GM23338 (cell line): ENCODE results near the gene PECR. TPM values are rescaled to one million over a fixed set of nuclear protein-coding genes. Genes with fewer than 3 reads are reported as not detected.
A peak's percentile ranks its signal among the peaks of the same experiment; 100 is the strongest.

ENCODE experiments used
- ATAC-seq: fragments of 200-7000 bp; cut with Tn5 transposase; 3 replicates; pipeline ENCODE4 v1.9.1; 2020
- DNase-seq: peaks from one replicate; pipeline ENCODE4 v3.0.0-alpha.2; 2015; ENCODE audit warnings: low spot score
- H2AFZ ChIP-seq: fragments of 200-600 bp; sonication (generic); 2 replicates; pipeline ENCODE4 v1.8.0; 2016; ENCODE audit warnings: antibody characterized with exemption, mild to moderate bottlenecking, moderate library complexity
- H3F3A ChIP-seq: fragments of 200-600 bp; sonication (generic); replicated peaks from 2 replicates; pipeline ENCODE4 v1.8.0; 2017; ENCODE audit warnings: antibody characterized with exemption, mixed run types, low read depth
- H3K27ac ChIP-seq: fragments of 200-600 bp; sonication (generic); 2 replicates; pipeline ENCODE4 v1.6.1; 2016; ENCODE audit warnings: low read depth
- H3K27me3 ChIP-seq: fragments of 200-600 bp; sonication (generic); 2 replicates; pipeline ENCODE4 v1.8.0; 2016; ENCODE audit warnings: mild to moderate bottlenecking, mixed run types, moderate library complexity; ENCODE audit not compliant: insufficient read depth
- H3K36me3 ChIP-seq: fragments of 200-600 bp; sonication (generic); 2 replicates; pipeline ENCODE4 v1.8.0; 2016; ENCODE audit warnings: mild to moderate bottlenecking; ENCODE audit not compliant: insufficient read depth
- H3K4me1 ChIP-seq: fragments of 200-600 bp; sonication (generic); 2 replicates; pipeline ENCODE4 v1.8.0; 2016; ENCODE audit warnings: mild to moderate bottlenecking, moderate library complexity; ENCODE audit not compliant: insufficient read depth
- H3K4me2 ChIP-seq: fragments of 200-600 bp; sonication (generic); 2 replicates; pipeline ENCODE4 v1.7.1; 2017; ENCODE audit warnings: mixed run types
- H3K4me3 ChIP-seq: fragments of 200-600 bp; sonication (generic); 2 replicates; pipeline ENCODE4 v1.6.1; 2016; ENCODE audit warnings: mixed run types
- H3K79me2 ChIP-seq: fragments of 200-600 bp; sonication (generic); replicated peaks from 2 replicates; pipeline ENCODE4 v1.8.0; 2017; ENCODE audit warnings: mild to moderate bottlenecking; ENCODE audit not compliant: insufficient read depth
- H3K9me2 ChIP-seq: fragments of 200-600 bp; sonication (generic); 2 replicates; pipeline ENCODE4 v1.8.0; 2017; ENCODE audit not compliant: insufficient read depth
- H4K20me1 ChIP-seq: fragments of 200-600 bp; sonication (generic); replicated peaks from 2 replicates; pipeline ENCODE4 v1.8.0; 2017; ENCODE audit warnings: mild to moderate bottlenecking; ENCODE audit not compliant: insufficient read depth
- H3K27ac Mint-ChIP-seq: 2 replicates; pipeline ENCODE4 v1.8.0; 2020; ENCODE audit warnings: inconsistent platforms, mild to moderate bottlenecking, moderate library complexity, mixed read lengths
- H3K27me3 Mint-ChIP-seq: 3 replicates; pipeline ENCODE4 v1.8.0; 2022; ENCODE audit warnings: low read depth, mild to moderate bottlenecking, moderate library complexity, mixed read lengths, inconsistent platforms; ENCODE audit not compliant: insufficient read depth, poor library complexity
- H3K36me3 Mint-ChIP-seq: 3 replicates; pipeline ENCODE4 v1.8.0; 2021; ENCODE audit warnings: low read depth, mild to moderate bottlenecking, inconsistent platforms, moderate library complexity, mixed read lengths
- H3K4me1 Mint-ChIP-seq: 3 replicates; pipeline ENCODE4 v1.8.0; 2020; ENCODE audit warnings: mild to moderate bottlenecking, inconsistent platforms, mixed read lengths
- H3K4me3 Mint-ChIP-seq: 3 replicates; pipeline ENCODE4 v1.8.0; 2021; ENCODE audit warnings: moderate library complexity, mild to moderate bottlenecking, inconsistent platforms, mixed read lengths
- H3K9me3 Mint-ChIP-seq: 3 replicates; pipeline ENCODE4 v1.8.0; 2020; ENCODE audit warnings: moderate library complexity, mild to moderate bottlenecking, inconsistent platforms, mixed read lengths
- CTCF ChIP-seq, 2 experiments: fragments of 200-600 bp in 1 of 2; sonication (generic) in 1 of 2; conservative IDR thresholded peaks; 2 replicates each; pipeline versions ENCODE4 v1.5.1 to v1.6.1; 2016 to 2017; ENCODE audit warnings: antibody characterized with exemption in 2 of 2, low read depth in 2 of 2, mild to moderate bottlenecking in 2 of 2, moderate library complexity in 1 of 2
- EZH2phosphoT487 ChIP-seq: fragments of 200-600 bp; sonication (generic); IDR thresholded peaks from one replicate; pipeline ENCODE4 v1.8.1; 2018; ENCODE audit warnings: antibody characterized with exemption; ENCODE audit not compliant: unreplicated experiment
- JUNB ChIP-seq: IDR thresholded peaks from one replicate; pipeline ENCODE4 v1.6.1; 2016; ENCODE audit warnings: antibody characterized with exemption; ENCODE audit not compliant: unreplicated experiment
- ZNF114 ChIP-seq: fragments of 250-450 bp; sonication (Bioruptor Pico); IDR thresholded peaks from 2 replicates; pipeline ENCODE4 v1.5.0; 2020; ENCODE audit warnings: mild to moderate bottlenecking, moderate library complexity
- ZNF462 ChIP-seq: fragments of 250-450 bp; sonication (Bioruptor Pico); IDR thresholded peaks from 2 replicates; pipeline ENCODE4 v1.5.0; 2020; ENCODE audit warnings: mild to moderate bottlenecking, moderate library complexity
- polyA plus RNA-seq: library from polyadenylated mRNA; unstranded; fragments of >200 nt; fragmentation: Nextera tagmentation; extraction: Ambion mirVana; gene quantifications from 2 replicates; pipeline ENCODE4 v1.2.1, GENCODE V29; 2016
- total RNA-seq: library from RNA; depleted of rRNA; stranded (reverse); fragments of >200 nt; shearing (Covaris generic); gene quantifications from 2 replicates; pipeline ENCODE4 v1.2.3, GENCODE V29; 2014

The PECR gene
- total and polyA plus RNA-seq, 2 experiments from 2014 or later, result 12.1 to 15.5 TPM

GRCh38 chr2:216113572-216113971 lies 32.0 kb upstream of the PECR start (continued):
- TF ChIP-seq ZNF462 (CRISPR knock-in tag) (no peak), CTCF (conservative IDR thresholded peaks at IDR 0.05; ENCODE audit: low read depth in 2 of 2) (no peak), JUNB (no peak)

- H3K27me3 ChIP-seq, result no peaks in the 10 kb centered on the region
- peaks cover 69% of the 10 kb centered on the region for H3K79me2 ChIP-seq
- no peak for DNase-seq
- peaks cover 58% of the 10 kb centered on the region for H3K4me1 Mint-ChIP-seq
- no peaks in the 10 kb centered on the region; the same call in 1 of the 2 replicates for H4K20me1 ChIP-seq
- ATAC-seq, result no peak
- H3K4me1 ChIP-seq, result peaks cover 20% of the 10 kb centered on the region
- H3K9me3 Mint-ChIP-seq, result no peaks in the 10 kb centered on the region; the same call in 2 of the 3 replicates
- H3K27ac ChIP-seq, result peak overlapping the region; percentile 83
- H3K4me3 Mint-ChIP-seq, result no peak overlapping the region
- peaks cover 36% of the 10 kb centered on the region for H3F3A ChIP-seq
- peak overlapping the region; percentile 54; the same call in 1 of the 2 replicates for H3K27ac Mint-ChIP-seq
- peaks cover 20% of the 10 kb centered on the region for H3K27me3 Mint-ChIP-seq
- H3K36me3 ChIP-seq, result peaks cover 62% of the 10 kb centered on the region
- H3K36me3 Mint-ChIP-seq, result peaks cover 86% of the 10 kb centered on the region
- no peak overlapping the region for H3K4me2 ChIP-seq
- no peak overlapping the region for H3K4me3 ChIP-seq
- no peak overlapping the region for H2AFZ ChIP-seq
- no peak for TF ChIP-seq ZNF114 (CRISPR knock-in tag)
- peak; percentile 48 for TF ChIP-seq EZH2phosphoT487
- no peaks in the 10 kb centered on the region for H3K9me2 ChIP-seq
Measured at GRCh38 chr2:216112926-216113325, 31.3 kb upstream of the PECR start.
